GM21390 (cell line): ENCODE results near the gene DEPDC1B.
"Not testable (repeated sequence)": the region's sequence is repeated elsewhere in the genome, so short reads cannot be mapped to it uniquely, and the experiment has no call there.

Source experiments
- ATAC-seq: cut with Tn5 transposase; IDR thresholded peaks from one replicate; pipeline ENCODE4 v1.9.1; 2021; ENCODE audit not compliant: unreplicated experiment

Gene DEPDC1B, protein sequence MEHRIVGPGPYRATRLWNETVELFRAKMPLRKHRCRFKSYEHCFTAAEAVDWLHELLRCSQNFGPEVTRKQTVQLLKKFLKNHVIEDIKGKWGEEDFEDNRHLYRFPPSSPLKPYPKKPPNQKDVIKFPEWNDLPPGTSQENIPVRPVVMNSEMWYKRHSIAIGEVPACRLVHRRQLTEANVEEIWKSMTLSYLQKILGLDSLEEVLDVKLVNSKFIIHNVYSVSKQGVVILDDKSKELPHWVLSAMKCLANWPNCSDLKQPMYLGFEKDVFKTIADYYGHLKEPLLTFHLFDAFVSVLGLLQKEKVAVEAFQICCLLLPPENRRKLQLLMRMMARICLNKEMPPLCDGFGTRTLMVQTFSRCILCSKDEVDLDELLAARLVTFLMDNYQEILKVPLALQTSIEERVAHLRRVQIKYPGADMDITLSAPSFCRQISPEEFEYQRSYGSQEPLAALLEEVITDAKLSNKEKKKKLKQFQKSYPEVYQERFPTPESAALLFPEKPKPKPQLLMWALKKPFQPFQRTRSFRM

DNA sequence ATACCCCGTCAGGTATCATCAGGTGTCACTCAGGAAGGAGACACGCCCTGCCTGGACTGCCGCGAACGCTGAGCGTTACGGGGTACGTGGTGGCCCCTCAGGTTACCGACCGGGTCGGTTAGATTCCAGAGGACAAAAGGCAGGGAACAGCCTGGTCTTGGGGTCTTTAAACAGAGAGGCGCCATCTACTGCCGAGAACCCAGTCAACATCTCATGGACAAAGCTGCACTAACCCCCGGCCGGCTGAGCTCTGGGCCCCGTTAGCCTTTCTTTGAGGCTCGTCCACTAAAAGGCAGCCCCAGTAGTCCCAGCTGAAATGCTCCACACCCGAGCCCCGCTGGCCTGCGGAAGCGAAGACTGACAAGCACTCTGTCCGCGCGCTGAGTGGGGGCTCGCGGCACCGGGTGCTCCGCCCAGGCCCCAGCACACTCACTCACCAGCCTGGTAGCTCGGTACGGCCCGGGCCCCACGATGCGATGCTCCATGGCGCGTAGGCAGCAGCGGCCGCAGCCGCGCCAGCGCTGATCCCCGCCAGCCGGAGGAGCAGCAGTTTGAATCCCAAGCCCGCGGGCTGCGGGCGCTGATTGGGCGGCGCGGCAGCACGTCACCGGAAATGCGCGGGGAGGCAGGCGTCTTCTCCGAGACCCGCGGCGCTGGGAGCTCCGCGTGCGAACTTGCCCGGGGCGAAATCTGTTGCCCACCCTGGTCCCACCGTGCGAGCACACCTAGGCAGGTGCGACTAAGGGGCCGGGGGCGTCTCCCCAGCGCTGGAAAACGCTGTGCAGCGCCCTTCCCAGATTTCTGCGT, at the start of gene DEPDC1B:
Gene DEPDC1B (minus strand): TSS at position 558 of the 807 bp plus-strand sequence. CDS start 73 bp downstream, at position 485.
- ATAC-seq: peak; percentile 91

DNA sequence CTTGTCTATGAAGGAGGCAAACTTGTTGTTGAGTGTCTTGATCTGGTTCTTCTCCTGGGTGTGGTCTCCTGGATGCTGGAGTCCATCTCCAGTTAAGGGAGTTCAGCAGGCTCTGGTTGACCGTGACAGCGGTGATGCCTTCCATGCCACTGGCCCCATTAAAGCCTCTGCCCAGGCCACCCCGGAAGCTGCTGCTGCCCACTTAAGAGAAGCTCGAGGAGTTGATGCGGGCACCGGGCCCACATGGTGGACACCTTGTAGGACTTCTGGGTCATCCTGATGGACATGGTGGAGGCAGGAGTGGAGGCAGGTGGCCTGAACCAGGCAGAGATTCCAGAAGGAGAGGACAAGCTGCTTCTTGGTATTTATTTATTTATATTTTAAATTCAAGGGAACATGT, 44.7 kb upstream of the DEPDC1B start:
- no peak for ATAC-seq

DNA sequence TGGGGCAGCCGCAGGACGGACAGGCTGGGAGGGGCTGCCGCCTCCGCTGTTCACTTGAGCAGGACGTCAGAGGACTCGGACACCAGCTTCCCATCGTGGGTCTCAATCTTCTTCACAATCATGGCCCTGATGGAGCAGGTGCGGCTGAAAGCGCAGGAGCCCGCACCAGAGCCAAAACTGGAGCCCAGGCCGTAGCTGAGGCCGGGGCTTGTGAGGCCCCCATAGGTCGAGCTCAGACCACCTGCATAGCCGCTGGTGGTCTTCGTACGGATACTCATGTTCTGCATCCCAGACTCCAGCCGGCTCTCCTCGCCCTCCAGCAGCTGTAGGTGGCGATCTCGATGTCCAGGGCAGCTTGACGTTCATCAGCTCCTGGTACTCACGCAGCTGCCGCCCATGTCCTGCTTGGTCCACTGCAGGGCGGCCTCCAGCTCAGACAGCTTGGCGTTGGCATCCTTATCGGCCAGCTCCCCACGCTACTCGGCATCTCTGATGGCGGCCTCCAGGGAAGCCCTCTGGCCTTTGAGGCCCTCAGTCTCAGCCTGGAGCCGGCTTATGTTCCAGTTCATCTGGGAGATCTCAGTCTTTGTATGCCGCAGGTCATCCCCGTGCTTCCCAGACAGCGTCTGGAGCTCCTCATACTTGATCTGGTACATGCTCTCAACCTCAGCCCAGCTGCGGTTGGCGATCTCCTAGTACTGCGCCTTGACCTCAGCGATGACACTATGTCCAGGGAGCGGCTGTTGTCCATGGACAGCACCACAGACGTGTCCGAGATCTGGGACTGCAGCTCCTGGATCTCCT, 43.7 kb upstream of the DEPDC1B start:
- ATAC-seq: no peak

DNA sequence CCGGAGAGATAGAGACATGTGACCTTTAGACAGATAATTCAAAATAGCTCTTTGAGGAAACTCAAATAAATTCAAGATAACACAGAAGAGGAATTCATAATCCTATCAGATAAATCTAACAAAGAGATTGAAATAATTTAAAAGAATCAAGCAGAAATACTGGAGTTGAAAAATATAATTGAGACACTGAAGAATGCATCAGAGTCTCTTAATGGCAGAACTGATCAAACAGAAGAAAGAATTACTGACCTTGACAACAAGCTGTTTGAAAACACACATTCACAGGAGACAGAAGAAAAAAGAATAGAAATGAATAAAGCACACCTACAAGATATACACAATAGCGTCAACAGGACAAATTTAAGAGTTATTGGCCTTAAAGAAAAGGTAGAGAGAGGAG, 40.4 kb upstream of the DEPDC1B start:
- ATAC-seq: no peak

DNA sequence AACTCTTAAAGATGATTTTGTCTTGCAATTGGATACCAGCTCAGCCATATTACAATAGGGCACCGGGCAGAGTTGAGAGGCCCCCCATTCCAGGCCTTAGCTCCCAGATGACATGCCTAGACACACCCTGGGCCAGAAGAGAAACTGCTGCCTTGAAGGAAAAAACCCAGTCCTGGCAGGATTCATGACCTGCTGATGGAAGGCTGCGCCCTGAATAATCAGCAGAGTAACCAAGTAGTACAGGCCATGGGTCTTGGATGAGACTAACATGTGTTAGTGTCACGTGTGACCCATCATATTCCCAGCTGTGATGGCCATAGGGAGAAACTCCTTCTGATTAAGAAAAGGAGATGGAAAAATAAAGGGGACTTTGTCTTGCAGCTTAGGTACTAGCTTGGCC, 39.0 kb upstream of the DEPDC1B start:
- ATAC-seq: no peak

DNA sequence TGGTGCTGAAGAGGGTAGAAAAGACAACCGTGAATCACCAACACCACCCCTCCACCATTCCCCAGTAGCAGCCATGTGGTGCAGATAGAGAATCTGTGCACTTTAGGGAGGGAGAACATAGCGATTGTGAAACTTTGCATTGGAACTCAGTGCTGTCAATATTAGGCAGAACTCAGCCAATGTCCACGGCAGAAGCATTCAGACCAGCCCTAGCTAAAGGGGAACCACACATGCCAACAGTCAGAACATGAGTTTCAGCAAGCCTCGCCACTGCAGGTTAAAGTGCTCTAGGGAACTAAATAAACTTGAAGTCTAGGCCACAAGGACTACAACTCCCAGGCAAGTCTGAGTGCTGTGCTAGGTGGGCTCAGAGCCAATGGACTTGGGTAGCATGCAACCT, 38.5 kb upstream of the DEPDC1B start:
- ATAC-seq: no peak

DNA sequence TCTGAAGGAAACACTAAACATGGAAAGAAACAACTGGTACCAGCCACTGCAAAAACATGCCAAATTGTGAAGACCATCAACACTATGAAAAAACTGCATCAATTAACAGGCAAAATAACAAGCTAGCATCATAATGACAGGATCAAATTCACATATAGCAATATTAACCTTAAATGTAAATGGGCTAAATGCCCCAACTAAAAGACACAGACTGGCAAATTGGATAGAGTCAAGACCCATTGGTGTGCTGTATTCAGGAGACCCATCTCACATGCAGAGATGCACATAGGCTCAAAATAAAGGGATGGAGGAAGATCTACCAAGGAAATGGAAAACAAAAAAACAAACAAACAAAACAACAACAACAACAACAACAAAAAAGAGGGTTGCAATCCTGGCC, 30.9 kb upstream of the DEPDC1B start:
- not testable (repeated sequence) for ATAC-seq

DNA sequence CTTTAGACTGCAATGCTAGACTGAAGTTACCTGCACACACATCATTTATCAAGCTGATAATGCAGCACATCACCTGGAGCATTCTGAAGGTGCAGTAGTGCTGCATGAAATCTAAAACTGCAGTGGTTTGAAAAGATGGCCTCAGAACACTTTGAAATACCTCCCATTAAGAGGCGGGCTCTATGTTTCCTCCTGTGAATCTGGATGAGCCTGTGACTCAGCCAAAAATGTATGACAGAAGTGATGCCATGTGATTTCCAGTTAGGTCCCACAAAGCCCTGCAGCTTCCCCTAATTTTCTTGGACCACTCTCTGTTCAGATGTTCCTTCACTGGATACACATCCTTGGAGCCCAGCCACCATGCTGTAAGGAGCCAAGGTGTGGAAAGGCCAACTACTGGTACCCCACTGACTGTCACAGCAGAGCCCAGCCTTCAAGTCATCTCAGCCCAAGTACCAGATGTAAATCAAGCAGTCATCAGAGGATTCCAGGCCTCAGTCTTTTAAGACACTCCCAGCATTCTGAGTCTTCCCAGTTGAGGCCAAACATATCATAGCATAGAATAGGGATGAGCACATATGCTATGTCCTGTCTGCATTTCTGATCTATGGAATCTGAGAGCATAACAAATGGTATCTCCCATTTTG, 27.2 kb upstream of the DEPDC1B start:
- no peak for ATAC-seq

DNA sequence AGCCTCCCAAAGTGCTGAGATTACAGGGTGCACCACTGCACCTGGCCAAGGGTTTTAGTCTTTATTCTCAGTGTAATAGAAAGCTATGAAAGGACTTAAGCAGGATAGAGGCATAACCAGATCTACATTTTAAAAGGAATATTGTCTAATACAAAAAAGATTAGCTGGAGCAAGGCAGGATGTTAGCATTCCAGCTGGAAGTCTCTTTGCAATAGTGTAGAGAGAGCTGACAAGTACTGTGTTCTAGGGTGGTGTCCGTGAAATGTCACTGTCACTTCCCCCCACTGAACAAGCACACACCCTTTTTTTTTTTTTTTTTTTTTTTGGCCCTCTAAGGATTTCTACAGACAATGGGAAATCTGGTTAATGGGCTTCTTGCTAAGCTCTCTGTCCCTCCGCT, 24.2 kb upstream of the DEPDC1B start:
- ATAC-seq: no peak

DNA sequence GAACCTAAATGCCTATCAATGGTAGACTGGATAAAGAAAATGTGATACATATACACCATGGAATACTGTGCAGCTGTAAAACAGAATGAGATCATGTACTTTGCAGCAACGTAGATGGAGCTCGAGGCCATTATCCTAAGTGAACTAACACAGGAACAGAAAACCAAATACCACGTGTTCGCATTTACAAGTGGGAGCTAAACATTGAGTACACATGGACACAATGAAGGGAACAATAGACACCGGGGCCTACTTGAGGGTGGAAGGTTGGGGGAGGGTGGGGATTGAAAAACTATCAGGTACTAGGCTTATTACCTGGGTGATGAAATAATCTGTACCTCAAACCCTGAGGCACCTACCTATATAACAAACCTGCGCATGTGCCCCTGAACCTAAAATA, 22.4 kb upstream of the DEPDC1B start:
- no peak for ATAC-seq

DNA sequence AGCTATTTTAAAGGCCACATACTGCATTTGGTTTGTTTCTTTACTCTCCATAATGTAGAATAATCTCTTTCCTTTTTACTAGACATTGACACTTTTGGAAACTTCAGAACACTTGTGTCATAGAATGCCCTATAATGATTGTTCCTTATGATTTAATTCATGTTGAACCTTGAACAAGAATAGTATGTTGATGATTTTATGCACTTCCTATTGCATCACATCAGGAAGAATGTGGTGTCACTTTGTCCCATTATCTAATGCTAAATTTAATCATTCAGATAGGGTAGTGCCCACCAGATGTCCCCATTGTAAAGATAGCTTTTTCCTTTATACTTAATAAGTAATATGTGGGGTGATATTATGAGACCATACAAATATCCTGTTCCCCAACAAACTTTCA, 19.4 kb upstream of the DEPDC1B start:
- ATAC-seq: no peak

DNA sequence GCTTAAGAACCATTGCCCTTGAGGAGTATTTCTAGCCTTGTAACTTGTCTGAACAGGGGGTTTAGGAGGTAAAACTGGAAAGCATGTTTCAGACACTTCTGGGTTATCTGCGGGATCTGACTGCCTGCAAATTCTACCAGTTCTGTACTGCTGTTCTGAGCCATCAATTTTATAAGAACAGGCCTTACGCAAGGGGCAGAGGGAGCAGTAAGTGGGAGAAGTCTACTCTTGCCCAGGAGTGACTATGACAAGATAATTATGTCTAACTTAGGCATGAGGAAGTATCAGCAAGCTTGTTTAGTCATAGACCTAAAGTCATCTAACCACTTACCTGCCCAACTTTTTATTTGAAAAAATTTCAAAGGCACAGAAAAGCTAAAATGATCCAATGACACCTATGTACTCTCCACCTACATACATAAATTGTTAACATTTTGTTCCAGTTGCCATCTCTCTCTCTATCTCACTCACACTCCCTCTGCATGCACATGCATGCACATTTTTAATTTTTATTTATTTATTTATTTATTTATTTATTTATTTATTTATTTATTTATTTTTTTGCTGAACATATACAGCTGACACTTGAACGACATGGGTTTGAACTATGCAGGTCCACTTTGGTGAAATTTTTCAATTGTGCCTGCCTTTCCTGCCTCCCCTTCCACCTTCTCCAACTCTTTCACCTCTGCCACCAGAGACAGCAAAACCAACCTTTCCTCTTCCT, 18.4 kb upstream of the DEPDC1B start:
- ATAC-seq: no peak

DNA sequence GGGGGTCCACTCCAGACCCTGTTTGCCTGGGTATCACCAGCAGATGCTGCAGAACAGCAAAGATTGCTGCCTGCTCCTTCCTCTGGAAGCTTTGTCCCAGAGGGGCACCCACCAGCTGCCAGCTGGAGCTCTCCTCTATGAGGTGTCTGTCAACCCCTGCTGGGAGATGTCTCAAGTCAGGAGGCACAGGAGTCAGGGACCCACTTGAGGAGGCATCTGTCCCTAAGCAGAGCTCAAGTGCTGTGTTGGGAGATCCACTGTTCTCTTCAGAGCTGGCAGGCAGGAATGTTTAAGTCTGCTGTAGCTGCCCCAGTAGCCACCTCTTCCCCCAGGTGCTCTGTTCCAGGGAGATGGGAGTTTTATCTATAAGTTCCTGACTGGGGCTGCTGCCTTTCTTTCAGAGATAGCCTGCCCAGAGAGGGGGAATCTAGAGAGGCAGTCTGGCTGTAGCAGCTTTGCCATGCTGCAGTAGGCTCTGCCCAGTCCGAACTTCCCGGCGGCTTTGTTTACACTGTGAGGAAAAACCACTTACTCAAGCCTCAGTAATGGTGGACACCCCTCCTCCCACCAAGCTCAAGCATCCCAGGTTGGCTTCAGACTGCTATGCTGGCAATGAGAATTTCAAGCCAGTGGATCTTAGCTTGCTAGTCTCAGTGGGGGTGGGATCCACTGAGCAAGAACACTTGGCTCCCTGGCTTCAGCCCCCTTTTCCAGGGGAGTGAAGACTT, 15.4 kb upstream of the DEPDC1B start:
- not testable (repeated sequence) for ATAC-seq

DNA sequence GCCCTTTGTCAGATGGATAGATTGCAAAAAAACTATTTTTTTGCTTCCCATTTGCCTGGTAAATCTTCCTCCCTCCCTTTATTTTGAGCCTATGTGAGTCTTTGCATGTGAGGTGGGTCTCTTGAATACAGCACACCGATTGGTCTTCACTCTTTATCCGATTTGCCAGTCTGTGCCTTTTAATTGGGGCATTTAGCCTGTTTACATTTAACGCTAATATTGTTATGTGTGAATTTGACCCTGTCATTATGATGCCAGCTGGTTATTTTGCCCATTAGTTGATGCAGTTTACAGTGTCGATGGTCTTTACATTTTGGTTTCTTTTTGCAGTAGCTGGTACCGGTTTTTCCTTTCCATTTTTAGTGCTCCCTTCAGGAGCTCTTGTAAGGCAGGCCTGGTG, 13.0 kb upstream of the DEPDC1B start:
- ATAC-seq: no peak

DNA sequence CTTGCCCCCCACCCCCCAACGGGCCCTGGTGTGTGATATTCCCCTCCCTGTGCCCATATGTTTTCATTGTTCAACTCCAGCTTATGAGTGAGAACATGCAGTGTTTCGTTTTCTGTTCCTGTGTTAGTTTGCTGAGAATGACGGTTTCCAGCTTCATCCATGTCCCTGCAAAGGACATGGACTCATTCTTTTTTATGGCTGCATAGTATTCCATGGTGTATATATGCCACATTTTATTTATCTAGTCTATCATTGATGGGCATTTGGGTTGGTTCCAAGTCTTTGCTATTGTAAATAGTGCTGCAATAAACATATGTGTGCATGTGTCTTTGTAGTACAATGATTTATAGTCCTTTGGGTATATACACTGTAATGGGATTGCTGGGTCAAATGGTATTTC, 11.9 kb upstream of the DEPDC1B start:
- not testable (repeated sequence) for ATAC-seq

DNA sequence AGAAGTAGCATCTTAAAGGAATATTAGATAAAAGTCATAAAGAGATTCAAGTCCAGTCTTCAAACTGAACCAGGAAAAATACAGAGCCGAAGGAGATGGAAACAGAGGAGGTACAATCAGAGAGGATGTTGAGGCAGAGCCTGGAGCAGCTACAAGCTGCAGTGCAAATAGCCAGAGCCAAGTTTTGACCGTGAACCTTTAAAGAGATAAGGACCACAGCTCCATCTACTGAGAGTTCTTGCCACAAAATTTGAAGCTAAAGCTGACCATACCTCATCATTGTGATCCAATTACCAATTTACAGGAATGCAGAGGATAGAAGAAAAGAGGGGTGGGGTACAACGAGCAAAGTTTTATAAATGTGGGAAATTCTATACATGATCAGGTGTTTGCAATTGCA, 10.4 kb upstream of the DEPDC1B start:
- no peak for ATAC-seq

DNA sequence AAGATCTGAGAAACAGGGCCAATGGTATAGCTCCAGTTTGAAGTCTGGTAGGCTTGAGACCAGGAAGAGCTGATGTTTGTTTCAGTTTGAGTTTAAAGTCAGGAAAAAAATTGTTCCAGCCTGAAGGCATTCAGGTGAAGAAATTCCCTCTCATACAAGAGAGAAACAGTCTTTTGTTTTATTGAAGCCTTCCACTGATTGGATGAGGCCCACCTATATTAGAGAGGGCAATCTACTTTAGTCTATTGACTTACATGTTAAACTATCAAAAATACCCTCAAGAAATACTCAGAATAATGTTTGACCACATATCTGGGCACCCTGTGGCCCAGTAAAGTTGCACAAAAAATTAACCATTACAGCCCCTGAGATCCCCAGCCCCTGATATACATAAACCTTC, 5.2 kb upstream of the DEPDC1B start:
- no peak for ATAC-seq

DNA sequence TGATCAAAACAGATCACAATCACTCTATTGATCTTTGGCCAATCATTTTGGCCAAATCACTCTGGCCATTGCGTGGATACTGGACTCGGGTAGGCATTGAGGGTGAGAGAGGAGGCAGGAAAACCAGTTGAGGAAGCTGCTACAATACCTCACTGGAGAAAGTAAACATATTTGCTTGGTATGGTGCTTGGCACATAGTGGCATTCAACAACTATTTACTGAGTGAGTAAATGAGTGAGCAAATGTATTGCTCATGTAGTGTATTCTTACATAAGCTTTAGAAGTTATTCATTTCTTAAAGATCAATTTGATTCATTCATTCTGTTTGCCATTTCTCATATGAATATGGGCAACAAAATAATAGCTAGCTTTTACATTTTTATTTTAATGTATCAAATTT, 4.0 kb upstream of the DEPDC1B start:
- no peak for ATAC-seq

DNA sequence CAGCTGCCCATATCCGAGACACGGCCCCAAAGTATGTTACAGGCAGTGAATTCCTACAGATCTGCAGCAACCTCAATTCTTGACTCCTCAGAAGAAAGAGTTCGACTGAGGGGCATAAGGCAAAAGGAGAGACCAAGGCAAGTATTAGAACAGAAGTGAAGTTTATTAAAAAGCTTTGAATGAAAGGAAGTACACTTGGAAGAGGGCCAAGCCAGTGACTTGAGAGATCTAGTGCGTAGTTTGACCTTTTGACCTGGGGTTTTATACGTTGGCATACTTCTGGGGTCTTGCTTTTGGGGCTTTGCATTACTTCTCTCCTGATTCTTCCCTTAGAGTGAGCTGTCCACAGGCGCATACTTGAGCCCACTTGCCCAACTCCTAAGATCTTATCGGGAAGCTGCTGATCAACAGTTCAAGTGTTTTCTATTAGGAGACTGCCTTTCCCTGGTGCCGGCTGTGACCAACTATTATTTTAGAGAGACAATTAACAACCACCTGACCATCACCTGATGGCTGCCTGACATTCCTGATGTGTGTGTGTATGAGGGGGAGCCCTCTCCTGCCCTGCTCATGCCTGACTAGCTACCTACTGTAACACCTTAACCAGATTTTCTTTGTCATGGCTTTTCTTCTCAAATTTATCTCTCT, 1.5 kb upstream of the DEPDC1B start:
- no peak for ATAC-seq
